Measurements from ENCODE around the gene HOGA1.
"Not testable (repeated sequence)": the region's sequence is repeated elsewhere in the genome, so short reads cannot be mapped to it uniquely, and the experiment has no call there.

HOGA1 gene

GRCh38 chr10:97555541-97555940 lies 28.6 kb upstream of the HOGA1 start:
- not testable (repeated sequence) for DNase-seq

GRCh38 chr10:97560731-97561381 lies 23.3 kb upstream of the HOGA1 start:
- DNase-seq, result not testable (repeated sequence)

- DNase-seq, result not testable (repeated sequence)
Measured at GRCh38 chr10:97561386-97562077, 22.7 kb upstream of the HOGA1 start.

GRCh38 chr10:97562329-97562728 lies 21.9 kb upstream of the HOGA1 start:
- not testable (repeated sequence) for DNase-seq

DNA sequence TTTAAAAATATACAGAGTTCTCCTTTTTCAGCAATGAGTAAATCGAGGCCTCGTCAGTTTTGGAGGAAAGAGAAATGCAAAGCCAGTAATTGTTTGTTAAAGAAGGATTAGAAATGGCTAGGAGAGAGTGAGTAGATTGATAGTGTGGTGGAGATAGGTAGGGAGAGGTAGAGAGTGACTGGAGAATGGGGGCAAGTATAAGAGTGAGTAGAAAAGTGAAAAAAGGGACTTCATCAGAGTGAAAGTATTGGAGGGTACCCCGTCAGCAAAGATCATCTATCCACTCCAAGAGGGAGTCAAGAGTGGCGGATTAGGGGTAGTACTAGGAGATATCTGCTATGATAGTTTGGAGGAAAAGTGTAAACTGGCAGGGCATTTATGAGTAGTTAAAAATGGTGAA lies 20.9 kb upstream of the HOGA1 start:
- no peak for DNase-seq

DNA sequence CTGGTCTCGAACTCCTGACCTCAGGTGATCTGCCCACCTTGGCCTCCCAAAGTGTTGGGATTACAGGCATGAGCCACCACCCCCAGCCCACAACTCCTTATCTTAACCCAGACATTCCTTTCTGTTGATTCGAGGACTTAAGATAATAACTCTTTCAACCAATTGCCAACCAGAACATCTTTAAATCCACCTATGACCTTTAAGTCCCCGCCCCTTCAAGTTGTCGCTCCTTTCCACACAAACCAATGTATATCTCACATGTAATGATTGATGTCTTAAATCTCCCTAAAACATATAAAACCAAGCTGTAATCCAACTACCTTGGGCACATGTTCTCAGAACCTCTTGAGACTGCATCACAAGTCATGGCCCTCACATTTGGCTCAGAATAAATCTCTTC lies 19.4 kb upstream of the HOGA1 start:
- no peak for DNase-seq

- peak in 1 of 5 experiments; percentile 34 for DNase-seq
Measured at GRCh38 chr10:97566336-97566996, 17.7 kb upstream of the HOGA1 start.

- DNase-seq, result no peak
Measured at GRCh38 chr10:97567891-97568290, 16.3 kb upstream of the HOGA1 start.

- no peak for DNase-seq
Measured at GRCh38 chr10:97570146-97570788, 13.9 kb upstream of the HOGA1 start.

- no peak for DNase-seq
Measured at GRCh38 chr10:97570789-97571471, 13.3 kb upstream of the HOGA1 start.

DNA sequence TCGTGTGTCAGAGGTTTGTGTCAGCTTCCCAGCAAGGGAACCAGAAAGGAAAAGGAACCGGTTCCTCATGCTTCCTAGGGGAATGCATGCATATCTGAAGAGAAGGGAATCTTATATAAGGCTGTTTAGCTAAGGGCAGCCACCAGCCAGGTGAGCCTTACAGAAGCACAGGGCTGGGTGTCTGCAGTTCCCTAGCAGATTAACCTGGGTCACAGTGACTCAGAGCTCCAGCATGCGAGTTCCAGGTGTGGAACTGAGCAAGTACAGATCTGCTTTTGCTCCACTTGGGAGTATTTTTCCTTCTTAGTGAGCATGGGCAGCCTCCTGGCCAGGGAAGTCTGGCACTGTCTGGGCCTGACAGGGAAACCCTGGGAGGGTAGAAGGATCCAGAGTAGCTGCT lies 12.6 kb upstream of the HOGA1 start:
- no peak for DNase-seq

- DNase-seq, result peak in 4 of 5 experiments; percentile 7 to 67 (median 18)
Measured at GRCh38 chr10:97572214-97572989, 11.8 kb upstream of the HOGA1 start, which contains the start of gene ANKRD2. ANKRD2 (plus strand) TSS chr10:97572779; CDS start chr10:97572789, 10 bp downstream.

GRCh38 chr10:97573021-97573420 lies 11.2 kb upstream of the HOGA1 start:
- no peak for DNase-seq

DNA sequence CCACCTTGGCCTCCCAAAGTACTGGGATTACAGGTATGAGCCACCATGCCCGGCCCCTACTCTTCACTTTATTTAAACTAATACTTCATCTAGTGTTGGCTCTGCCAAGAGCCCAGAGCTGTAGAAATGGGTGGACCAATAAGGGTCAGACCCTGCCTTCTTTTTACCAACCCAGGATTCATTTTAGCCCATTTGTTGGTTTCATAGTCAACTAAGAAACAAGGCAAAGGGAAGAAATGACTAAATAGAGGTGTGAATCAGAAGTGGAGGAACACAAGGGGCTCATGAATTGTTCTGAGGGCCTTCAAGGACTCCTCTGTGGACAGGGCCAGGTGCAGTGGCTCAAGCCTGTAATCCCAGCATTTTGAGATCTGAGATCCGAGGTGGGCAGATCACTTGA lies 10.5 kb upstream of the HOGA1 start:
- DNase-seq, result no peak

DNA sequence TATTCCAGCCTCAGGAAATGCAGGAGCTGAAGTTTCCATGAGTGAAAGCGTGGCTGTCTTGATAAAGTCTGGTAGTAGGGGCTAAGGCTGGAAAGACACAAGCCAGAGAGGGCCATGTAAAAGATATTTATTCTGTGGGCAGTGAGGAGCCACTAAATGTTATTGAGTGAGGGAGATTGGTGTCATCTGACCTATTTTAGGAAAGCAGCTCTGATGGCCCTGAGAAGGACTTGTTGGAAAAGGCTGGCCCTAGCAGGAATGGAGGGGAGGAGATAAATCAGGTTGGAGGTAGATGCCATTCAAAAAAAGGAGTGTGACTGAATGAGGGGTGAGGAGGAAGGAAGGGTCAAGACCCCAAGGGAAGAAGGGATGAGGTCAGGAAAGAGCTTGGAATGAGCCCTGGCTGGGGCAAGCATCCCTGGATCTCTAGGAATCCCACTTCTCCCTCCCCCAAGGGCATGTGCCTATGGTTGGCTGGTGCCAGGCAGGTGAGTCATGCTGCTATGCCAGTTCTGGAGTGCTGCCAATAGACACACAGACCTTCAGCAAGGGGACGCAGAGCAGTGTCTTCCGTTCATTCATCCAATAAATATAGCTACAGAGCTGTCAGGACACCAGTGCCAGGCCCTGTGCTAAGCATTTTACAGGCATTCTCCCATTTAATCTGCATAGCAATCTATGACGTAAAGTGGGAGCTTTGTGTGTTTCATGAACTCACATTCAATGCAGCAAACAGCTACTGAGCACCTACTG lies 9.6 kb upstream of the HOGA1 start:
- no peak for DNase-seq

DNA sequence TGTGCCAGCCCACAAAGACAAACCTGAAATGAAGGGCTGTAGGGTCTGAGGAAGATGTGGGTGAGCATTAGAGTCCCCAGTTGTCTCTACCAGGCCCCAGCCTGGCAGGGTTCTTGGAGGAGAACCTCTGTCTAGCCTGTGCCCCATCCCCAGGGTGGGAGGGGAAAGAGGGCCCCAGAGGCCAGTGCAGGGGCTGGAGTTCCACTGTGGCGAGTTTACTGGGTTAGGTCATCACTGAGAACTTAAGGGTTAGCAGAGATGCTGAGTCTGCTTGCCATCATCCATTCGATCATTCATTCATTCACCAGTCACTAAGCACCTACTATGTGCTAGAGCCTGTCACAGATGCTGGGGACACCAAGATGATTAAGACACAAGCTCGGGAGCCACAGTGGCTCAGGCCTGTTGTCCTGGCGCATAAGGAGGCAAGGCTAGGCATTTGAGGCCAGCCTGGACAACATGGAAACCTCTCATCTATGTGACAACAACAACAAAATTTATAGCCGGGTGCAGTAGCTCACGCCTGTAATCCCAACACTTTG lies 9.0 kb upstream of the HOGA1 start:
- no peak for DNase-seq

DNA sequence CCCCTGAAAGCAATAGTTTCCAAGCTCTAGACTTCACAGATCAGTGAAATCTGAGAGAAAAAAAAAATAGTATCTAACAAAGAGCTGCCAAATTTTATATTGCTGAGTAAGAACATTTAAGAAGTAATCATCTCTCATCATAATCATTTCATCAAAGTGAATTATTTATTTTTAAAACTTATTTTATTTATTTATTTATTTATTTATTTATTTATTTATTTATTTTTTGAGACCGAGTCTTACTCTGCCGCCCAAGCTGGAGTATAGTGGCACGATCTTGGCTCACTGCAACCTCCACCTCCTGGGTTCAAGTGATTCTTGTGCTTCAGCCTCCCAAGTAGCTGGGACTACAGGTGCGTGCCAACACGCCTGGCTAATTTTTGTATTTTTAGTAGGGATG lies 7.7 kb upstream of the HOGA1 start:
- DNase-seq, result not testable (repeated sequence)

DNA sequence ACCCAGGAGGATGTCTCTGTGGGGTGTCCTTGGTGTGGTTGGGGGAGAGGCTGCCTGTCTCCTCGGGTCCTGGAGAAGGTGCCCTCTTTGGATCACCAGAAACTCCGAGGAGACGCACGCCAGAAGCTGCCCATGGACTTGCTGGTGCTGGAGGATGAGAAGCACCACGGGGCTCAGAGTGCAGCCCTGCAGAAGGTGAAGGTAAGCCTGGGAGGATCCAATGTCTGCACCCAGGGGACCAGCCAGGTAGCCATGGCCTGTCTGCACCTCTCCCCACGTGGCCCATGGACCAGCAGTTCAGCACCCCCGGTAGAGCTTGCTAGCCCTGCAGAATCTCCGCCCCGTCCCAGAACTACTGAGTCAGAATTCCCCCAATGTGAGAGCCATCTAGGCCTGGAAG lies 6.5 kb upstream of the HOGA1 start:
- DNase-seq, result no peak

GRCh38 chr10:97578171-97578844 lies 5.9 kb upstream of the HOGA1 start:
- DNase-seq, result no peak

Measured in T-helper 2 cell (primary cell).